Activated T-cell treated with anti-CD3 and anti-CD28 coated beads for 48 hours (primary cell): ENCODE results near the gene AAMDC.

ENCODE experiments used
- DNase-seq: peaks from one replicate; pipeline ENCODE4 v3.0.0-alpha.2; 2020; ENCODE audit warnings: low read depth

AAMDC gene

GRCh38 chr11:77820565-77821348 lies at the start of gene AAMDC, which contains the start of gene RSF1:
Gene AAMDC, plus strand, starts transcription at chr11:77821144. Its CDS starts 21,353 bp downstream, at chr11:77842497.
Gene RSF1, minus strand, starts transcription at chr11:77820722. Its CDS starts 8 bp downstream, at chr11:77820714.
- DNase-seq: peak; percentile 93

GRCh38 chr11:77775936-77776335 lies 45.0 kb upstream of the AAMDC start:
- DNase-seq: no peak

- DNase-seq: no peak
Measured at GRCh38 chr11:77776455-77776854, 44.5 kb upstream of the AAMDC start.

- no peak for DNase-seq
Measured at GRCh38 chr11:77778118-77778517, 42.8 kb upstream of the AAMDC start.

DNA sequence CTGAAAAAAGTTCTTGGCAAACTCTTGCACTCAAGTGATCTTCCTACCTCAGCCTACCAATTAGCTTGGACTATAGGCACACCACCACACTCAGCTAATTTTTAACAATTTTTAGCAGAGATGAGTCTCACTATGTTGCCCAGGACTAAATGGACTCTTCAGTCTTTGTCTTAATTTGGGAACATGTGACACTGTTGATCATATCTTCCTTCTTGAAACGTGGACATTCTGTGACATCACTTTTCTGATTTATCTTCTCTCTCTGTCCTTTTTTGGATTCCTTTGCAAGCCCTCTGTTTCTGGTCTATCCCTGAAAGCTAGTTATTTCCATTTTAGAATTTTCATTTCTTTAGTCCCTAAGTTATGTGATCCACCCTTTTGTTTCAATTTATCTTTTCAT lies 42.4 kb upstream of the AAMDC start:
- no peak for DNase-seq

GRCh38 chr11:77779935-77780334 lies 41.0 kb upstream of the AAMDC start:
- no peak for DNase-seq

DNA sequence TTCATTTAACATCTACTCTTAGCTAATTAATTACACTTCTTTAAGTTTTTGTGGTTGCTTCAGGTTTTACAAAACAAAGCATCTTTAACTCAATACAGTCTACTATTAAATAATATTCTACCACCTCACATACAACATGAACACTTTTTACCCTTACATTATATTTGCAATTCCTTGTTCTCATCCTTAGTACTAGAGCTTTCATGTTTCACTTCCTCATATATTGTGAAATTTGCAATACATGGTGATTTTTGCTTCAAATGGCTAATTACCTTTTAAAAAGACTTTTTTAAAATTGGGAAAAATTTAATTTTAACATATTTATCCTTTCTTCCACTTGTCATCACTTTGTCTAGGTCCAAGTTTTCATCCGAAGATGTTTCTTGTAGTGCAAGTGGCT lies 37.9 kb upstream of the AAMDC start:
- no peak for DNase-seq

GRCh38 chr11:77784572-77784971 lies 36.4 kb upstream of the AAMDC start:
- no peak for DNase-seq

- DNase-seq: no peak
Measured at GRCh38 chr11:77789061-77789730, 31.7 kb upstream of the AAMDC start.

GRCh38 chr11:77789731-77790476 lies 31.0 kb upstream of the AAMDC start:
- DNase-seq: no peak

DNA sequence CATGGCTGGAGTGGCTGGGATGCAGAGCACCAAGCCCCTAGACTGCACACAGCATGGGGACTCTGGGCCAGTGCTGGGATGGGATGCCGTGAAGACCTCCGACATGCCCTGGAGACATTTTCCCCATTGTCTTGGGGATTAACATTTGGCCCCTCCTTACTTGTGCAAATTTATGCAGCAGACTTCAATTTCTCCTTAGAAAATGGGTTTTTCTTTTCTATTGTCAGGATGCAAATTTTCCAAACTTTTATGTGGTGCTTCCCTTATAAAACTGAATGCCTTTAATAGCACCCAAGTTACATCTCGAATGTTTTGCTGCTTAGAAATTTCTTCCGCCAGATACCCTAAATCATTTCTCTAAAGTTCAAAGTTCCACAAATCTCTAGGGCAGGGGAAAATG lies 29.6 kb upstream of the AAMDC start:
- no peak for DNase-seq

DNA sequence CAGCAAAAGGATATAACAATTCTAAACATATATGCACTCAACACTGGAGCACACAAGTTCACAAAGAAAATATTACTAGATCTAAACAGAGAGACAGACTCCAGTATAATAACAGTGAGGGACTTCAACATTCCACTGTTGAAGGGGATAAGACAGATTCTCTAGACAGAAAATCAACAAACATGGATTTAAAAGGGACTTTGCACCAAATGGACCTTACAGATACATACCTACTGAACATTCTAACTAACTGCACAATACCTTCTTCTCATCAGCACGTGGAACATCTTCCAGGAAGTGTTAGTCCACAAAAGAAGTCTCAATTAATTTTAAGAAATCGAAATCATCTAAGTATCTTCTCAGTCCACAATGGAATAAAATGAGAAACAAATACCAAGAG lies 27.0 kb upstream of the AAMDC start:
- no peak for DNase-seq

DNA sequence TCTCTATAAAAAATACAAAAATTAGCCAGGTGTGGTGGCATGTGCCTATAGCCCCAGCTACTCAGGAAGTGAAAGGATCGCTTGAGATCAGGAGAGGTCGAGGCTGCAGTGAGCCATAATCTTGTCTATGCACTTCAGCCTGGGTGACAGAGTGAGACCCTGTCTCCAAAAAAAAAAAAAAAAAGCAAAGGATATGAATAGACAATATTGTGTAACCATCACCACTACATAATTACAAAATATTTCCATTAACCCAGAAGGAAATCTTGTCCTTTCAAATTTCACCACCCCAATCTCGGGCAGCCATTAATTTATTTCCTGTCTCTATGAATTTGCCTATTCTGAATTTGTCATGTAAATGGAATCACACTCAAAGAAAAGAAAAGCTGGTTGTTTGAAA lies 21.6 kb upstream of the AAMDC start:
- DNase-seq: no peak

- DNase-seq: no peak
Measured at GRCh38 chr11:77800449-77800848, 20.5 kb upstream of the AAMDC start.

DNA sequence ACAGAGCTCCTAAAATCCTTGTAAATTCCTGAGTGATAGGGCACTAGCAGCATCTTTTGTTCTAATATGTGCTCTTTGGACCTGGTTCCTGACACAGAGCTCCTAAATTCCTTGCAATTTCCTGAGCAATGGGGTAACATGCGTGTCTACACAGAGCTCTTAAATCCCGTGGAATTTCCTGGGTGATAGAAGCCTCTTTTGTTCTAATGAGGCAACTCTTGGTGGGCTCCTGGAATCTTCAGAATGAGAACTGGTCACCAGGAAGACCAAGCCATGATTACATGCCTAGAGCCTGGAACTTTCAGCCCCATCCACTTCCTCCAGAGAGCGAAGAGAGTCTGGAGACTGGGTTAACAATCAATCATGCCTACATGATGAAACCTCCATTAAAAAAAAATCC lies 19.5 kb upstream of the AAMDC start:
- no peak for DNase-seq

GRCh38 chr11:77806415-77806814 lies 14.5 kb upstream of the AAMDC start:
- no peak for DNase-seq

DNA sequence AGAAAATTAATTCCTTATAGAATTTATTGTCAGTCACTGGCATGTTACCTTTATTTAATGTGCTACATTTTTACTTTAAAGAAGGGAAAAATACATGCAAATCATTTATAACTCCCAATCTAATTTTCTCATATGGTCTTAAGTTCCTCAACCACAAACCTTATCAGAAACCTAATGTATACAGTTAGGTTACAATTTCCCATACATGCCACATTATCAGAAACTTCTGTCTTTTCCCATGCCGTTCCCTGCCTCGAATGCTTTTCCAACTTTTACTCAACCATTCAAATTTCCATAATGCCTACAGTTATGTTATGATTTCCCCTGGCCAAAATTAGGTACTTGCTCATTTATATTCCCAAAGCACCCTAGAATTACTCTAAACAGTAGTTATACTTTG lies 14.0 kb upstream of the AAMDC start:
- DNase-seq: no peak

DNA sequence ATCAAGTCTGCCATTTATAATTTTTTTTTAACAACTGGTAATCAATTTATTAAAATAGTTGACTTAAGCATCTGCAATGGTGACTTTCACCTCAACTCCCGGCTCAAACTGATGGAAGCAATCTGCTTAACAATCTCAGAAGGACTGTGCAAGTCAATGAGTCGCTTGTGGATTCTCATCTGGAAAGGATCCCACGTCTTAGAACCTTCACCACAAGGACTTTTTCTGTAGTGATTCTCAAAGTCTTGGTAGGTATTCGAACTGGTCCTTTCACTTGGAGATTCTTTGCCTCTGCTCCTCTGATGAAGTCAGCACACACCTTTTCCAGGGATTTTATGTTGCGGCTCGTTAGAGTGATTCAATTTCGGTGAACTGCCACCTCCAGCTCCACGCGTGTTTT lies 7.7 kb upstream of the AAMDC start:
- DNase-seq: no peak

DNA sequence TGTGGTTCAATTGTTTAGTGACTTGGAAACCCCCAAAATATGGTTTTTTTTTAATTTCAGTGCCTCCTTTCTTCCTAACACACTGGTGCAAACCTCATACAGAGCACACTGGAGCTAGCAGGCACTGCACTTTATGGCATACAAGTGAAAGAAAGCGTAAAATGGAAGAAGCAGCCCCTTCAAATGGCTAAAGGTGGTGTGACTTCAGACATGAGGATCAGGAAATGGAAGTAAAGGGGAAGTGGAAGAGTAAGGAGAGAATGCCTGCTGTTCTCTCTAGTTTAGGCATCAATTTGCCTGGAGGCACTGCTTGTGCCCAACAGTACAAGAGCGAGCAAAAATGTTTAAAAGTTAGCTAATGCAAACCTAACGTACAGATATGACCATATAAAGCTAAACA lies 6.1 kb upstream of the AAMDC start:
- DNase-seq: no peak

DNA sequence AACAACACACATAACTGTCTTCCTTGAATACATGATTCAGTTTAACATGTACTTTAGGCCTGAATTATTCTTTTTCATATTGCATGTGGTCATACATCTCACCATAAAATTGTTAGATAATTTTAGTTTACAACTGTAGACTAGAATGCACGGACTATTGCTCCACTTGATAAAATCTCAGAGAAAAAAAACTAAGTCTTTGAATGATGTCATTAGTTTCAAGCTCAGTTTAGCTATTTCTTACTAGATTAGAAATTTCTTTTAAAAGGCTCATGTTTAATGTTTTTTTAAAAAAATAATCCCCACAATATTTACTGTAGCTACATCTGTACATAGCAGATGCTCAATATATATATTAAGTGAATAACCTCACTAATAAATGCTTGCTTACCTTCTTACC lies 5.5 kb upstream of the AAMDC start:
- no peak for DNase-seq

DNA sequence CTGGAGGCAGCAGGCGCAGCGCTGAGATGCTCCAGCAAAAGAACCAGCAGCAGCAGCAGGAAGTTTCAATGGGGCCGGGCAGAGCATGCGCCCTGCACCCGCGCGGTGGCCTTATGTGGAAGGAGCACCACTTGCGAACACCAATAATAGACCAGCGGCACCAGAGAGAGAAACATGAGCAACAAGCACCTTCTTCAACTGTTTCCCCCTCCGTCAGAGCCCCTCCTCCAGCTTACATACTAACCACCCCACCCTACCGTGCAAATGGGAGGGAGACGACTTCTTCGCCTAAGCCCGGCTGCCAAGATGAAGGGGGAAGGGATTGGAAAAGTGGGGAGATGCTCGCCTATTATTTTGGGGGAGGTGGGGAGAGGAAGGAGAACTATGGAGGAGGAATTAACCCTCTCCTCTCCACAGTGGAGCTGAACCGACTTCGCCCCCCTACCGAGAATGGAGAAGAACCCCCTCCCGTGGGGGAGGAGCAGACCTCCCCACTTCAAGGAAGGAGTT lies 1.5 kb upstream of the AAMDC start:
- peak; percentile 75 for DNase-seq

DNA sequence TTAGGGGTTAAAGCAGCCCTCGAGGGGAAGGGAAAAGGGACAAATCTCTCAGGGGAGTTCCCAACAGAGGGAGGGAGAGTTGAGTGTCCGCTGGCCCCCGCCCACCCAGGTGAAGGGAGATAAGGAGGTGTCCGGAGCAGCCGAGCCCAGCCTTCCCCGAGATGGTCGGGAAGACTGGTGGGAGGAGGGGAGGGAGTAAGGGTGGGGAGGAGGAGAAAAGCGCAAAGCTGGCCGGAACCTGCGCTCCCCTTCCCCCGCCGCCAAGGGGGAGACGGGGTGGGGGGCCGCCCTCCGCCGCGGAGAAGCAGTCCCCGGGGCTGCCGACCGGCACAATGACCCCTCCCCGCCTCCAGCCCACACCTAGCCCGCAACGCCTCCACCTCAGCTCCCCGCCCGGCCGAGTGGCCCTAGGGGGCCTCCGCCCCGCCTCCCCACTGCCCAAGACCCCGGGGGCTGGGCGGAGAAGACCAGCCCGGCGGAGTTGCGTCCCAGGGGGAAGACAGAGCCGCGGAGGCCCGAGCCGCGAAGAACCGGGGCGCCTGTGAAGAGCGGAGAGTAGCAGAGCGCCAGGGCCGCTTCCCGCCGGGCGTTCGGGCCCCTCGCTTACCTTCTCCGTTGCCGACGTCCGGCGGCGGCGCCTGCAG lies 901 bp upstream of the AAMDC start:
- DNase-seq: peak; percentile 18
